ENCODE data around the gene NFIA.

DNA sequence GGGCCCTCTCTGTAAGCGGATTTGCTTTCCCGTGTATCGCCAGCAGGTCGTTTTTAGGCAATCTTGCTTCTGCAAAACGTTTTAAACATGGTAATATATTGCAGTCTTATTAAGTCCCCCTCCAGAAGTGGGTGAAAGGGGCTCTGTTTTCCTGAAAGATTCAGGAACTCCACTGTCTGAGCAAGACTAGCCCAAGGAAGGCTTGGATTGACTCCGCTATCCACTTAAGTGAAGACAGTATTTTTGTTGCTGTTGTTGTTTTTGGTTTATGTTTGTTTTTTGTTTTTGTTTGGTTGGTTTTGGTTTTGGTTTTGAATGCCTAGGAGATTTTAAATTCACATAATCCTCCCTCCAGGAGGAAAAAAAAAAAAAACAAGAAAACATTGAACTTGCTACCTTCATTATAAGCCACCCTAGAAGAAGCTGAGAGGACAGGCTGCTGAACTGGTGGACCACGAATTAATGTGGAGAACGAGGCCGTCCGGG lies 29.1 kb upstream of the NFIA start:
- TF ChIP-seq, protein P1, sequence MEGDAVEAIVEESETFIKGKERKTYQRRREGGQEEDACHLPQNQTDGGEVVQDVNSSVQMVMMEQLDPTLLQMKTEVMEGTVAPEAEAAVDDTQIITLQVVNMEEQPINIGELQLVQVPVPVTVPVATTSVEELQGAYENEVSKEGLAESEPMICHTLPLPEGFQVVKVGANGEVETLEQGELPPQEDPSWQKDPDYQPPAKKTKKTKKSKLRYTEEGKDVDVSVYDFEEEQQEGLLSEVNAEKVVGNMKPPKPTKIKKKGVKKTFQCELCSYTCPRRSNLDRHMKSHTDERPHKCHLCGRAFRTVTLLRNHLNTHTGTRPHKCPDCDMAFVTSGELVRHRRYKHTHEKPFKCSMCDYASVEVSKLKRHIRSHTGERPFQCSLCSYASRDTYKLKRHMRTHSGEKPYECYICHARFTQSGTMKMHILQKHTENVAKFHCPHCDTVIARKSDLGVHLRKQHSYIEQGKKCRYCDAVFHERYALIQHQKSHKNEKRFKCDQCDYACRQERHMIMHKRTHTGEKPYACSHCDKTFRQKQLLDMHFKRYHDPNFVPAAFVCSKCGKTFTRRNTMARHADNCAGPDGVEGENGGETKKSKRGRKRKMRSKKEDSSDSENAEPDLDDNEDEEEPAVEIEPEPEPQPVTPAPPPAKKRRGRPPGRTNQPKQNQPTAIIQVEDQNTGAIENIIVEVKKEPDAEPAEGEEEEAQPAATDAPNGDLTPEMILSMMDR (optimal IDR thresholded peaks at IDR 0.05 in 1 of 3, IDR thresholded peaks at IDR 0.05 in 1 of 3, conservative IDR thresholded peaks at IDR 0.05 in 1 of 3; ENCODE audit: extremely low read depth in 1 of 3, insufficient read depth in 2 of 3, low read length in 3 of 3) = no peak
- no peak for TF ChIP-seq EZH2 (IDR thresholded peaks at IDR 0.05; ENCODE audit: low read length)
